GM18508 (cell line): Measurements from ENCODE around the gene GPR87.

ENCODE experiments used
- ATAC-seq: cut with Tn5 transposase; IDR thresholded peaks from one replicate; pipeline ENCODE4 v1.9.1; 2021; ENCODE audit warnings: moderate number of reproducible peaks; ENCODE audit not compliant: insufficient read depth, unreplicated experiment

The GPR87 gene

DNA sequence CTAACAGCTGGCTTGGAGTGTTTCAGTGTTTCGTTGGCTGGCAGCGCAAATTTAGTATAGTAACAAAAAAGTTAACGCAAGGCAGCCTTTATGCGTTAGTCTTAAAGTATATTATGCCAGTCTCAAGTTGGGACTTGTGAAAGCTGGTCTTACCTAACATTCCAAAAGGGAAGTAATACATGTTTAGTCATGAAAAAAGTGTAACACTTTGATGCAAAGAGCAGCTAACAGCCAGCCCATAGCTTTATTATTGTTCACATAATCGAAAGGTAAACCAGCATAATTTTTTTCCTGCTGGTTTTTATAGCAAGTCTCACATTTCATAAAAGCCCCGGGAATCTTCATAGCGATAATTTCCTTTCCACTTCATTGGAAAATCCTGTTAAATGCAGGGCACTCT, 2.4 kb upstream of the GPR87 start:
- no peak for ATAC-seq

GRCh38 chr3:151318313-151318712, 1.7 kb upstream of the GPR87 start:
- no peak for ATAC-seq

DNA sequence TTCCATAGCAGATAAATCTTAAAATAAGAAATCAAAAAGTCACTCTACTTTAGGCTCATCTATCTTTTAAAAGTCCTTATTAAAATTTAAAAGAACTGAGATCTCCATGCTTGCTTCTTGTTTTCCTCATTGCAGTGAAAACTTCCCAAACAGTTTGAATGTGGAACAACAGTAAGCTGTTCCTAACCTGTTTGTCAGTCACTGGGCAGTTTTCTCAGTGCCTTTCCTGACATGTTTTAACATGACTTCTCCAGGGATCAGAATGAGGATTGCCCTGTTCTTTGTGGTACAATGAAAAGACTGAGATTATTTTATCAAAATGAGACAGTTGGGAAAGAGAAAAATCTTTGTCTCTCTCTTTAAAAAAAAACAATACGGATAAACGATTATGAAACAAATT, 774 bp downstream of the GPR87 start:
- ATAC-seq: no peak

- no peak for ATAC-seq
These were observed 1.5 kb downstream of the GPR87 start for GRCh38 chr3:151315136-151315535.

GRCh38 chr3:151314593-151314992, 2.0 kb downstream of the GPR87 start:
- no peak for ATAC-seq

DNA sequence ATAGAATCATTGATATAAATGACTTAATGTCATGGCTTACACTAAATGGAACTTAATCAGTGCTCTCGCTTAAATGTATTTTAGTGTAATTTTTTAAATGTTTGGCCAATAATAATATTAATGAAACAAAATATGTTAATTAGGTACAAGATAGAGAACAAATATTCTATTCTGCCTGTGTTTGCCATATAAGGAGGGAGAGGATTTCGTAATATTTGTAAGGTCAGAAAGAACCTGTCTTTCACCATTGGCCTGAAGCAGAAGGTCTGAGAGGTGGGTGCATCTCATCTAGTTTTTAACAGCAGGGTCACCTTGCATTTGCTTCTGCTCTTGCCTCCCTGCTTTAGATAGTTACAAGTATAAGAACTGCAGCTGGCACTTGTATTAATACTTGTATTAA, 2.5 kb downstream of the GPR87 start:
- no peak for ATAC-seq

- no peak for ATAC-seq
These were observed 3.6 kb downstream of the GPR87 start for GRCh38 chr3:151312972-151313371.

DNA sequence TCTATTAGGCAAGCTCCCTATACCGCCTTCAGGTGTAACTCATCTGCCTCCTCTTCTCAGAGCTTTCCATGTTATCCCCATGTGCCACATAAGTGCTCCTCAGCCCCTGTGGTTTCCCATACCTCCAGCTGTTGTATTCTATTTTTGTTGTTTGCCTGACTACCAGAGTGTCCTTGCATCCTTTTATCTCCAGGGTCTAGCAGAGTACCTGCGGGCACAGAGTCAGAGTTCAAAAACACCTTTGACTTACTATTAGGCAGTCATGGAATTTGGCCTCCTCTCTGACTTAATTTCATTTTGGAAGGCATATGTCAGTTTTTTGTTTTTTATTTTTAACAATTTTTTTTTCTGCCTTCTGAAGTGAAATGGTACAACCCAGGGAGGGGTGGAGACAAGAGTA, 7.1 kb downstream of the GPR87 start:
- no peak for ATAC-seq

DNA sequence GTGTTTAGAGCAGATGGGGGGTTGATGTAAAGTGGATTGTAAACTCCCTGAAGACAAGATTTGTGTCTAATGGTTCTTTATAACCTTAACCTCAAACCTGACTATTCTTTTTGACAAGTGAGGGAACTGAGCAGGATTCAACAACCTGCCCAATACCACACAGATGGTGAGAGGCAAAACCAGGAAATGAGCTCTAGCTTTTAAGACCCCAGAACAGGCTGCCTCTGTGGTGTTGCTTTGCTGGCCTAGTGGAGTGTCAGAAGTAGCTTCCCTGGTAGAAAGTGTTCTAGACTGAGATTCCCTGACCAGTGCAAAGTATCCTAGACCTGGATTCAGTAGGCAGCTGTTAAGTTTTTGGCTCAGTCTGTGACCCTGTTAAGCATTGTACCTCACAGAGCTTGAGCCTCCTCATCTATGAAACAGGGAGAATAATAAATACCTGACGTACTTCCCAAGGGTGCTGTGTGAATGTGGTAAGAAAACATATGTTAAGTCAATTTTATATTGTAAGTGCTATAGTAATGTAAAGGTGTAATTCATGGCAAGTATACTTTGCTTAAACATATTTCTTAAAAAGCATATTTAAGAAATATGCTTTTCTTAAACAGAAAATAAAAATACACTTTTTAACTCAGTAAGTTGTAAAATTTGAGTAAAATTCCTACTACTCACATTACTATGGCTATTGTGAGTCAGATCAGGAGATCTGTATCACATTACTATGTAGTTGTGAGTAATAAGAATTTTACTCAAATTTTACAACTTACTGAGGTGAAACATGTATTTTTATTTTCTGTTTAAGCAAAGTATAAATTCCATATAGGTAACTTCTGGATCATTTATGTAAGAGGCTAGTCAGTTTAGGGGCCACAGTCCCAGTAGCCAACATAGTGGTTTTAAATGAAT, 8.8 kb downstream of the GPR87 start:
- no peak for ATAC-seq

DNA sequence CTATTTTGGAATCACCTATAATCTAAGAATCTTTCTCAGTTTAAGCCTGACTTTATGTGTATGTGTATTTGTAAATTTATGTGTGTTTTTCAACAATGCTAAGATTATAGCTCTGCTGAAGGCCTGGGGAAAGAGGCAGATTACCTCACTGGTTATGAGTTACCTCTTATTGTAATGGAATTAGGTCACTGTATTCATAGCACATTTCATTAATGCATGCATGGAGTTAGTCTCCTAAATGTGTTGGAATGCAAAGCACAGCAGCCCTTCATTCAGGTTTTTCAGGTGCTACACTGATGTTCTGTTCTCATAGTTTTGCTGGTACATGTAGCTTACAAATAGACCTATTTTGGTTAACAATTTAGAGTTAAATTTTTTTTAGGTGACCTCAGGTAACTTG, 9.5 kb downstream of the GPR87 start:
- no peak for ATAC-seq

DNA sequence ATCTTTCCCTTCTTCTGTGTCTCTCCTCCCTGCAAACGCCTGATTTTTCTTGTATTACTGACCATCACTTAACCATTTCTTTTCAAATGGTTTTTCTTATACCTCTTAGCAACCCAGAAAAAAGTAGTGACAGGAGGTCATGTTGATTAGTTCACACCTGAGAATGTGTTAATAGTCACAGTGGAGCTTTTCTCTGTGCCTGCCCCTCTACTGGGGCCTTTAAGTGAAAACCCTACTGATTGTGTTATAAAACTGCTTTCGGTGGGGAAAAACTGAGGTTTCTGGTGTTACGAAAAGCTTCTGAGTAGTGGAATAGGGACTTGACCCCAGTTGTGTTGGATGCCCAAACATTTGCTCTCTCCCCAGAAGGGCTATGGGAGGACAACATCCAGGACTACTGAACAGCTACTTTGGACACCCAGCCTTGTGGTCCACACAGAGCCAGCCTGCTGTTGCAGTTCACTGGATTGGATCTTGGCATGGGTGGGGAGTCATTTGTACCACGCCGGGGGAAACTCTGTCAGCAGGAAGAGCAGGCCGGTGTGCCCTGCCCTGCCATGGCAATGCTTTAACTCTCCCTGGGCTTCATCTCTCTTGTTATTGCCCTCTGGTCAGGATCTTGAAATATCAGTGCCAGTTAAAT, 10.3 kb downstream of the GPR87 start:
- no peak for ATAC-seq

GRCh38 chr3:151305775-151306151, 10.9 kb downstream of the GPR87 start:
- ATAC-seq: no peak

GRCh38 chr3:151305060-151305774, 11.4 kb downstream of the GPR87 start:
- ATAC-seq: no peak

GRCh38 chr3:151303751-151304150, 12.9 kb downstream of the GPR87 start:
- no peak for ATAC-seq

GRCh38 chr3:151301787-151302186, 14.8 kb downstream of the GPR87 start:
- ATAC-seq: no peak

- no peak for ATAC-seq
These were observed 16.1 kb downstream of the GPR87 start for GRCh38 chr3:151300539-151300938.

DNA sequence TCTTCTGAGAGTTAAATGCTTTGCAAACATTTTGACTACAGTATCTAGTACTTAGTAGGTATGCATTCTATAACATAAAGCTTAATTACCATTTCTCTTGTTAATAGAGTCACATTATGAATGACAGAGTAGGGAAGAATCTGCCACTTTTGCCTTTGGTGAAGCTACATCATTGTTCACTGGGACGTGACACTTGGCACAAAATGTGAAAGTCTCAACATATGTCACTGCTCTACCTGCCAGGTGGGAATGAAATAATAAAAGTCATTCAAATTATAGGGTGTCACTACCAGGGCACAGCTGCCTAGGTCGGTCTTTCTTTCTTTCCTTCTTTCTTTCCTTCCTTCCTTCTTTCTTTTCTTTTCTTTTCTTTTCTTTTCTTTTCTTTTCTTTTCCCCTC, 17.6 kb downstream of the GPR87 start:
- no peak for ATAC-seq

- no peak for ATAC-seq
These were observed 19.2 kb downstream of the GPR87 start for GRCh38 chr3:151297429-151297828.

- no peak for ATAC-seq
These were observed 20.4 kb downstream of the GPR87 start for GRCh38 chr3:151296226-151296625.

GRCh38 chr3:151293127-151293526, 23.5 kb downstream of the GPR87 start:
- no peak for ATAC-seq

DNA sequence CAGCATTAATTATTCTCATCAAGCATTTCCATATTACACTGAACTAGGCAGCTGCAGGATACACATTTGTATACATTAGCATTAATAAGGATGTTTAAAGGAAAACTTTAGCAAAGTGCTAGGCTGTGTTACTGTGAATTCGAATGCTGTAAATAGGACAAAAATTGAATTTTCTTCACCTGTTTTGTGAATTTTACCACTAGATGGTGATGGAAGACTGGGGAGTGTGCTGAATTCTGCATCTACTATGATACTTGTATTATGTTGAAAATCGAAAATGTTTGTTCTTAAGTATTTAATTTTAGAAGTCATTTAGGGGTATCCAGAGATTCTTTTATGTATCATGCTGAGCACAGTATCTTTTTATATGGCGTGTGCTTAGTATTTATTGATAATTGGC, 25.9 kb downstream of the GPR87 start:
- no peak for ATAC-seq
